ENCODE data around the gene FHL2. TPM values are rescaled to one million over a fixed set of nuclear protein-coding genes. Genes with fewer than 3 reads are reported as not detected.
A peak's percentile ranks its signal among the peaks of the same experiment; 100 is the strongest.

FHL2 gene
- total and polyA plus RNA-seq, 2 of the 13 experiments (the other 11 are each of a cell fraction or from before 2014, with no cell fraction given), result 1.9 to 74.8 TPM

GRCh38 chr2:105394951-105395611 is 3.8 kb downstream of the FHL2 start (continued):
- TF ChIP-seq DBP (CRISPR knock-in tag; IDR thresholded peaks at IDR 0.05; ENCODE audit: not compliant biosample characterization) (no peak), SIX1 (CRISPR knock-in tag; IDR thresholded peaks at IDR 0.05; ENCODE audit: borderline replicate concordance) (peak; percentile 88; the same call in 1 of the 2 replicates), POGK (CRISPR knock-in tag; conservative IDR thresholded peaks at IDR 0.05) (no peak), DMAP1 (CRISPR knock-in tag; IDR thresholded peaks at IDR 0.05) (0 out of 2 replicates have a peak, but pooled peaks have one; percentile 21), ZNF10 (CRISPR knock-in tag; IDR thresholded peaks at IDR 0.05; ENCODE audit: borderline replicate concordance, low read depth) (no peak), ZNF3 (CRISPR knock-in tag; IDR thresholded peaks at IDR 0.05) (no peak), FOXM1 (CRISPR knock-in tag; IDR thresholded peaks at IDR 0.05) (no peak), NCOR1 (IDR thresholded peaks at IDR 0.05; ENCODE audit: borderline replicate concordance, low read length) (peak; percentile 58; the same call in 1 of the 2 replicates), NR2C2 (CRISPR knock-in tag; IDR thresholded peaks at IDR 0.05; ENCODE audit: borderline replicate concordance) (no peak), KLF15 (CRISPR knock-in tag; IDR thresholded peaks at IDR 0.05; ENCODE audit: borderline replicate concordance) (no peak), STAT5B (CRISPR knock-in tag; IDR thresholded peaks at IDR 0.05) (no peak), FOXO1 (CRISPR knock-in tag; IDR thresholded peaks at IDR 0.05) (peak; percentile 91; the same call in 1 of the 2 replicates), MAX (IDR thresholded peaks at IDR 0.05) (peak; percentile 88), HNRNPLL (IDR thresholded peaks at IDR 0.05; ENCODE audit: low read depth, low read length, poor library complexity, severe bottlenecking) (no peak), PHF20 (CRISPR knock-in tag; IDR thresholded peaks at IDR 0.05) (no peak), ZNF713 (CRISPR knock-in tag; IDR thresholded peaks at IDR 0.05) (no peak), ELF3 (CRISPR knock-in tag; IDR thresholded peaks at IDR 0.05) (peak; percentile 73), NCOA2 (CRISPR knock-in tag; IDR thresholded peaks at IDR 0.05) (peak; percentile 73; the same call in 1 of the 2 replicates), TCF7 (IDR thresholded peaks at IDR 0.05; ENCODE audit: low read depth) (peak; percentile 97), YEATS2 (CRISPR knock-in tag; IDR thresholded peaks at IDR 0.05; ENCODE audit: borderline replicate concordance) (no peak), CTCF (CRISPR knock-in tag; IDR thresholded peaks at IDR 0.05) (0 out of 2 replicates have a peak, but pooled peaks have one; percentile 4), NR2F2 (IDR thresholded peaks at IDR 0.05; ENCODE audit: borderline replicate concordance, low read depth) (0 out of 2 replicates have a peak, but pooled peaks have one; percentile 16), ZNF414 (CRISPR knock-in tag; IDR thresholded peaks at IDR 0.05) (0 out of 2 replicates have a peak, but pooled peaks have one; percentile 27), SAFB2 (CRISPR knock-in tag; IDR thresholded peaks at IDR 0.05; ENCODE audit: borderline replicate concordance, low read depth) (no peak), ERF (CRISPR knock-in tag; IDR thresholded peaks at IDR 0.05) (peak; percentile 70; the same call in 1 of the 2 replicates), ZFP36L2 (CRISPR knock-in tag; IDR thresholded peaks at IDR 0.05) (no peak)

All from HepG2 (cell line).